GM19467 (cell line): ENCODE results near the gene SPAG6.
"Not testable (repeated sequence)": the region's sequence is repeated elsewhere in the genome, so short reads cannot be mapped to it uniquely, and the experiment has no call there.

ENCODE experiments used
- ATAC-seq: cut with Tn5 transposase; IDR thresholded peaks from one replicate; pipeline ENCODE4 v1.9.1; 2021; ENCODE audit warnings: mild to moderate bottlenecking, moderate library complexity; ENCODE audit not compliant: unreplicated experiment

The SPAG6 gene

GRCh38 chr10:22345301-22346095 is at the start of gene SPAG6:
TSS of gene SPAG6 (plus strand) at chr10:22345496. CDS start at chr10:22345612, 116 bp downstream.
- no peak for ATAC-seq

- ATAC-seq, result no peak
These were observed 44.1 kb upstream of the SPAG6 start for GRCh38 chr10:22301193-22301592.

- ATAC-seq, result no peak
These were observed 41.8 kb upstream of the SPAG6 start for GRCh38 chr10:22303461-22303860.

GRCh38 chr10:22305721-22306120 is 39.6 kb upstream of the SPAG6 start:
- ATAC-seq, result no peak

GRCh38 chr10:22308390-22308789 is 36.9 kb upstream of the SPAG6 start:
- ATAC-seq, result peak; percentile 77

GRCh38 chr10:22309180-22310000 is 35.9 kb upstream of the SPAG6 start:
- ATAC-seq, result no peak

- ATAC-seq, result not testable (repeated sequence)
These were observed 35.3 kb upstream of the SPAG6 start for GRCh38 chr10:22310012-22310411.

- ATAC-seq, result no peak
These were observed 34.4 kb upstream of the SPAG6 start for GRCh38 chr10:22310928-22311327.

- ATAC-seq, result no peak
These were observed 30.4 kb upstream of the SPAG6 start for GRCh38 chr10:22314852-22315251.

GRCh38 chr10:22315455-22316285 is 29.6 kb upstream of the SPAG6 start:
- peak; percentile 24 for ATAC-seq

GRCh38 chr10:22316286-22317075 is 28.8 kb upstream of the SPAG6 start, which contains the start of gene COMMD3:
TSS of gene COMMD3 (plus strand) at chr10:22316388. CDS start at chr10:22316418, 30 bp downstream.
- peak; percentile 53 for ATAC-seq

- ATAC-seq, result peak; percentile 12
These were observed 28.3 kb upstream of the SPAG6 start for GRCh38 chr10:22317076-22317370.

GRCh38 chr10:22317771-22318565 is 27.3 kb upstream of the SPAG6 start:
- no peak for ATAC-seq

GRCh38 chr10:22318772-22319171 is 26.5 kb upstream of the SPAG6 start:
- ATAC-seq, result no peak

- no peak for ATAC-seq
These were observed 25.7 kb upstream of the SPAG6 start for GRCh38 chr10:22319547-22319979.

GRCh38 chr10:22319980-22320558 is 25.2 kb upstream of the SPAG6 start:
- no peak for ATAC-seq

GRCh38 chr10:22320591-22321155 is 24.6 kb upstream of the SPAG6 start, which contains the start of gene BMI1:
TSS of gene BMI1 (plus strand) at chr10:22321099. CDS start at chr10:22326450, 5,351 bp downstream.
- ATAC-seq, result peak; percentile 14

GRCh38 chr10:22321156-22321923 is 24.0 kb upstream of the SPAG6 start:
- no peak for ATAC-seq
